GM12878 (cell line): ENCODE data around the gene DCTPP1. TPM values are rescaled to one million over a fixed set of nuclear protein-coding genes. Genes with fewer than 3 reads are reported as not detected.
A peak's percentile ranks its signal among the peaks of the same experiment; 100 is the strongest.

ENCODE experiments used
- BHLHE40 ChIP-seq, 2 experiments: fragments of 450-650 bp in 1 of 2; IDR thresholded peaks; 2 replicates each; pipeline ENCODE4 v1.6.1; 2011 to 2017; ENCODE audit warnings: low read depth in 2 of 2, borderline replicate concordance in 1 of 2, improper control_type of control experiment in 1 of 2, low read length in 1 of 2, mild to moderate bottlenecking in 1 of 2
- CBFB ChIP-seq: IDR thresholded peaks from 2 replicates; pipeline ENCODE4 v1.6.1; 2016; ENCODE audit warnings: antibody characterized with exemption, low read depth
- CBX5 ChIP-seq: sonication (generic); IDR thresholded peaks from 2 replicates; pipeline ENCODE4 v1.6.1; 2016; ENCODE audit warnings: low read depth, moderate library complexity, mild to moderate bottlenecking, inconsistent platforms
- CHD2 ChIP-seq: IDR thresholded peaks from 2 replicates; pipeline ENCODE4 v1.6.1; 2011; ENCODE audit warnings: low read depth, low read length, improper control_type of control experiment, borderline replicate concordance
- DPF2 ChIP-seq: fragments of 450-650 bp; IDR thresholded peaks from 2 replicates; pipeline ENCODE4 v1.6.1; 2017; ENCODE audit warnings: mild to moderate bottlenecking
- E4F1 ChIP-seq: fragments of 450-650 bp; IDR thresholded peaks from 2 replicates; pipeline ENCODE4 v1.6.1; 2018; ENCODE audit warnings: borderline replicate concordance, mild to moderate bottlenecking; ENCODE audit not compliant: partially characterized antibody
- EED ChIP-seq: sonication (generic); IDR thresholded peaks from 2 replicates; pipeline ENCODE4 v1.6.1; 2016; ENCODE audit warnings: antibody characterized with exemption, low read depth
- HCFC1 ChIP-seq: fragments of 150-350 bp; IDR thresholded peaks from 2 replicates; pipeline ENCODE4 v1.6.1; 2014; ENCODE audit warnings: low read length
- HDAC2 ChIP-seq: fragments of 200-600 bp; sonication (generic); IDR thresholded peaks from 2 replicates; pipeline ENCODE4 v1.6.1; 2017
- MEF2A ChIP-seq: IDR thresholded peaks from 2 replicates; pipeline ENCODE4 v1.6.1; 2011; ENCODE audit warnings: low read depth, mild to moderate bottlenecking, low read length, moderate library complexity; ENCODE audit not compliant: insufficient read depth
- NFXL1 ChIP-seq: fragments of 450-650 bp; IDR thresholded peaks from 2 replicates; pipeline ENCODE4 v1.6.1; 2017; ENCODE audit warnings: antibody characterized with exemption, mild to moderate bottlenecking, borderline replicate concordance
- NKRF ChIP-seq: fragments of 450-650 bp; conservative IDR thresholded peaks from 2 replicates; pipeline ENCODE4 v1.6.1; 2017; ENCODE audit warnings: mild to moderate bottlenecking, moderate library complexity
- NR2C2 ChIP-seq: IDR thresholded peaks from 2 replicates; pipeline ENCODE4 v1.6.1; 2011; ENCODE audit warnings: borderline replicate concordance, low read depth; ENCODE audit not compliant: control insufficient read depth, insufficient read length
- RBBP5 ChIP-seq: fragments of 200-600 bp; sonication (generic); conservative IDR thresholded peaks from 2 replicates; pipeline ENCODE4 v1.6.1; 2016
- RCOR1 ChIP-seq: conservative IDR thresholded peaks from 2 replicates; pipeline ENCODE4 v1.6.1; 2012; ENCODE audit warnings: low read depth, low read length, improper control_type of control experiment
- REST ChIP-seq: IDR thresholded peaks from 2 replicates; pipeline ENCODE4 v1.6.1; 2012; ENCODE audit warnings: mild to moderate bottlenecking, low read depth, low read length
- RFX5 ChIP-seq: IDR thresholded peaks from 2 replicates; pipeline ENCODE4 v1.6.1; 2011; ENCODE audit warnings: low read depth, low read length, improper control_type of control experiment
- RUNX3 ChIP-seq: IDR thresholded peaks from 2 replicates; pipeline ENCODE4 v1.6.1; 2012; ENCODE audit warnings: low read length, inconsistent platforms
- TCF3 ChIP-seq: IDR thresholded peaks from 2 replicates; pipeline ENCODE4 v1.6.1; 2012; ENCODE audit warnings: low read depth, mild to moderate bottlenecking, low read length, borderline replicate concordance; ENCODE audit not compliant: insufficient read depth
- ZSCAN29 ChIP-seq: fragments of 450-650 bp; IDR thresholded peaks from 2 replicates; pipeline ENCODE4 v1.6.1; 2017; ENCODE audit warnings: mild to moderate bottlenecking, moderate library complexity
- ZZZ3 ChIP-seq: IDR thresholded peaks from 2 replicates; pipeline ENCODE4 v1.6.1; 2011; ENCODE audit warnings: low read depth; ENCODE audit not compliant: control insufficient read depth, insufficient read length
- polyA plus RNA-seq, 11 experiments: library from polyadenylated mRNA; depleted of rRNA in 4 of 11; unstranded in 6 of 11; stranded (reverse) in 5 of 11; fragments of >200 nt; fragmentation: Nextera tagmentation in 4 of 11; fragmentation: Illumina TruSeq in 1 of 11; extraction: Ambion mirVana in 4 of 11; extraction: Trizol in 1 of 11; gene quantifications; 1 replicate in 1 of 11; 2 replicates in 10 of 11; pipeline versions ENCODE4 v1.2.1 to v1.2.3, GENCODE V29; 2011 to 2016; ENCODE audit warnings: inconsistent platforms in 2 of 11, missing spikeins in 2 of 11, low read depth in 1 of 11
- total RNA-seq, 4 experiments: library from RNA; depleted of rRNA in 3 of 4; stranded (reverse); fragments of >200 nt in 3 of 4; fragmentation: Illumina TruSeq in 1 of 4; extraction: Trizol in 1 of 4; gene quantifications; 2 replicates each; pipeline versions ENCODE4 v1.2.1 to v1.2.3, GENCODE V29; 2013 to 2021

DCTPP1 gene
- total and polyA plus RNA-seq, 10 of the 15 experiments (the other 5 are each of a cell fraction or from before 2014, with no cell fraction given): 72.1 to 266 (median 157) TPM

GRCh38 chr16:30395155-30395991 lies 34.5 kb downstream of the DCTPP1 start, which contains the start of gene ZNF48 (continued):
- TF ChIP-seq RUNX3 (peak; percentile 53; the same call in 1 of the 2 replicates), DPF2 (peak; percentile 89; the same call in 1 of the 2 replicates), ZZZ3 (no peak), CBX5 (no peak), RBBP5 (no peak), RCOR1 (no peak), HDAC2 (no peak), NFXL1 (0 out of 2 replicates have a peak, but pooled peaks have one; percentile 39), E4F1 (no peak), CHD2 (0 out of 2 replicates have a peak, but pooled peaks have one; percentile 31), EED (no peak; the same call in 1 of the 2 replicates), NKRF (peak; percentile 72), NR2C2 (no peak), ZSCAN29 (no peak), CBFB (no peak), HCFC1 (peak; percentile 67), REST (no peak), MEF2A (0 out of 2 replicates have a peak, but pooled peaks have one; percentile 40), RFX5 (no peak), BHLHE40 (IDR thresholded peaks at IDR 0.05; ENCODE audit: borderline replicate concordance in 1 of 2, low read depth in 2 of 2, low read length in 1 of 2) (peak; percentile 32 to 69; a peak in 3 of 4 replicates), TCF3 (0 out of 2 replicates have a peak, but pooled peaks have one; percentile 14)
